ENCODE measurements around the gene ALDH1A3.

Gene ALDH1A3

DNA sequence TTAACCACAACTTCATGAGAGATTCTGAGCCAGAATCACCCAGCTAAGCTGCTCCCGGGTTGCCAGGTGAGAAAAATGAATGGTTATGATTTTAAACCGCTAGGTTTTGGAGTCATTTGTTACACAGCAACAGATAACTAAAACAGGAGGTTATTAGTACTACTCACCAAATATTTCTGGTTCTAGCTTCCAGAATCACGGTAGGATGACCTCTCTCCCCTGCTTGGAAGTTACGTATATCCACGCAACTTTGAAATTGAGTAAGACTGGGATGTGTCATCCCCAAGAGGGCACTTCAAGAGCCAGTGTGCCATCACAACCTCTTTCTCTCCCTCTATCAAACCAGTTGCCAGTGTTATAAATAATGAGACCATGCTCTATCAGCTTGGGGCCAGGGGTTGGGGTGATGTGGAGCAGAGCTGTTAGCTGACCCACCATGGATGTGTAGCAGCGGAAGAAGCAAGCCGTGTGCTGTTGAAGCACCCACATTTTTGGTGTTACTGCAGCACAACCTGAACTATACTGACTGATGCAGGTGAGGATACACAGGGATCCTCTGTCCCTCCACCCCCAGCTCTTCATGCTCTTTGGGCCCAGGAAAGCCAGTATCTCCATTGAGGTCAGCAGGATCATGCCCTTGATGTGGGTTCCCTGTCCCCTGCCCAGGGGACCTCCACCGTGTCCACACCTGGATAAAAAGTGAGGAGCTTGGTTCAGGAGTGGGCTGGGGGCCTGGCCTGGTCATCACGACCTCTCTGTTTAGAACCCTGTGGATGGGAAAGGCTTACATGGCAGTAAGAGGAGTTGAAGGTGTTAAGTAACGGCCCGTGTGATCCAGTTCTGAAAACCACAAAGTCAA is 19.4 kb upstream of the ALDH1A3 start:
- DNase-seq, result no peak

DNA sequence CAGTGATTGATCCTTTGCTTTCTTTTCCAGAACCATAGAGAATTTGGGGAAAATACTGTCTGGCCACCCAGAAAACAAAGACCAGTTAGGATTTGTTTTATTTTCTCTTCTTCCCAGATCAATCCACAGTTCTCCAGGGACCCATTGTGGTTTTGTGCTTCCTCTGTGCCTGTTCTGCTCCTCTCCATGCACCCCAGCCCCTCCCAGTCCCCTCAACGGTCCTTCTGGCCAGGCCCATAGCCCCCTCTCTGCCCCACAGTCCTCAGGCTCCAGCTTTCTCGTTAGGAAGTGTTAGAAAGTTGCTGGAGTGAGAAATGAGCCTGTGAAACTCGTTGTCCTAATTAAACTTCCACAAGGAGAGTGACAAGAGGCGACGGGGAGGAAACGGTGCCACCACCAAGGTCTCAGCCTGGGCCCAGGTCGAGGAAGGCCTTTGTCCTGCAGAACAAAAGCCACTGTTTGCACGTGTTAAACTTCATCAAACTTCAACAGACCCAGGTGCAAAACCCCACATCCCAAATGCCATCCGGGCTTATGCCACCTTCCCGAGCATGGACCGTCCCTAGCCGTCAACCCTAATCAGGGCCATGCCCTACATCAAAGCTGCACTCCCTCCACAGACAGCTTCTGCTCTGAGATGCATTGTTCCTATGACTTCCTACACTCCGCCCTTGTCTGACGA is 18.7 kb upstream of the ALDH1A3 start:
- no peak for DNase-seq

GRCh38 chr15:100861511-100861991 is 18.1 kb upstream of the ALDH1A3 start:
- DNase-seq, result no peak

DNA sequence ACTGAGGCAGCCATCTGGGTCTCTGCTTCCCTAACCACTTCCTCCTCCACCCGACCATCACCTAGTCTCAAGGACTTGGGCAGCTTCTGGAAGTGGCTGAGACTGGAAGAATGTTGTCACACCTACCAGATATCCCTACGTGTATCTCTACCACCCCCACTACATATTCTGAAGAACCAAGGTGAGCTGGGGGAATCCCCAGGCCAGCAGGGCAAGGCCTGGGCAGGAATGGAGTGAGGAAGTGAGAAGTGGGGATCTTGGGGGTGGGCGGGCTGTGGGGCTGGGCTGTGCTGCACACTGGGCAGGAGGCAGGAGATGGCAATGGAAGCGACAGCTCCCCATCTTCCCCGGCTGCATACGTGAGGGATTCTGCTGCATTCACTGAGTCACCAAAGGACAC is 17.5 kb upstream of the ALDH1A3 start:
- DNase-seq, result no peak

GRCh38 chr15:100863075-100863795 is 16.4 kb upstream of the ALDH1A3 start:
- DNase-seq, result no peak

DNA sequence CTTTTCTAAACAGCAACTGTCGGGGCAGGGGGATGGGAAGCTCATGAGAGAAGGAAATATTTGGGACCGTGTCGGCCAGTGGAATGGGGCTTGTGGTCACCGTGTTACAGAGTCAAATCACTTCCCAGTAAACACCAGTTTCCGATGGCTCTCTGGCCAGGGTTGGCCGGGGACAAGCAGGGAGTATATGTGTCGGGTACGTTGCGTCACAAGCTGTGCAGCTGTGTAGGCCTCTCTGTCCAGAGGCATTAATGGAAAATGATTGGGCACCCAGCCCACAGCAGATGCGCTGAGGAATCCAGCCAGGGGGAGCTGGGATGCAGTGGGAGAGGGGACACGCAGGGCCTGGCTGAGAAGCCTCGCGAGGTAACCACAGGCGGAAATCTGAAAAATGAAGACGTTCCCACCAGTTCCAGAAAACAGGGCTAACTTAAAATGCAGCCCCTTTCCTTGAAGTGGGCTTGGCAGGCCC is 15.8 kb upstream of the ALDH1A3 start:
- no peak for DNase-seq

DNA sequence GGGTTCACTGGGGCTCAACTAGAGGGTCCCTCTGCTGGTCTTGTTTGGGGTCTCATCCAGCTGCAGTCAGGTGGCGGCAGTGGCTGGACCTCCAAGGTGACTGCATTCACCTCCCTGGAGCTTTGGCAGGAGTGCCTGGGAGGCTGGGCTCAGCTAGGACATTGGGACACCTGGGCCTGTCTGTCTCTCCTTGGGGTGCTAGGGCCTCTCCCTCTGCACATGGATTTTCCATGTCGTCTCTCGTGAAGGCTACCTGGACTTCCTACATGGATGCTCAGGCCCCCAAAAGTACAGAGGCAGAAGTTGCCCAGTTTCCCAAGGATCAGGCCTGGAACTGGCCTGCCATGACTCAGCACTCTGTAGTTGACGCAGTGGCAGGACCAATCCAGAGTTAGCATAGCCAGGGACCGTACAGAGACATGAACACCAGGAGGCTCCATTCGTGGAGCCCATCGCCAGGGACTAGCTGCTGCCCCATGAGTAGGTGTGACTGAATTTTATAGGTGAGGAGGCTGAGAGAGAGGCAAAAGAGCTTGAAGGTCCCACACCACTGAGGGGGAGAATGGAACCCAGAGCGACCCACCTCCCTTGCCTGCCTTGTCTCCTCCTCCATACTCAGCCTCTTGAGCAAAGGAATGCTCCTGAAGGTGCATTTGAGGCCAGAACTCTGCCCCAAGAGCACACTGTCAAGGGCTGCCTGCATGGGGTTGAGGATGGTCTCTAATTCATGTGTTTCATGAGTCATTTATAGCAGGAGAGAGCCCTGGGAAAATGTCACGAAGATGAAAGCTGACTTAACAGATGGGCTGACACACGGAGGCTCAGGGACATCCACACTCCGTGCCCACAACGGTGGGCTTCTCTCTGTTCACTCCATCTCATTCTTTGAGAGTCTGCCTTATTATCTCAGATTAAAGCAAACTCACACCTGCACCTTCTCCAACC is 13.0 kb upstream of the ALDH1A3 start:
- DNase-seq, result no peak

DNA sequence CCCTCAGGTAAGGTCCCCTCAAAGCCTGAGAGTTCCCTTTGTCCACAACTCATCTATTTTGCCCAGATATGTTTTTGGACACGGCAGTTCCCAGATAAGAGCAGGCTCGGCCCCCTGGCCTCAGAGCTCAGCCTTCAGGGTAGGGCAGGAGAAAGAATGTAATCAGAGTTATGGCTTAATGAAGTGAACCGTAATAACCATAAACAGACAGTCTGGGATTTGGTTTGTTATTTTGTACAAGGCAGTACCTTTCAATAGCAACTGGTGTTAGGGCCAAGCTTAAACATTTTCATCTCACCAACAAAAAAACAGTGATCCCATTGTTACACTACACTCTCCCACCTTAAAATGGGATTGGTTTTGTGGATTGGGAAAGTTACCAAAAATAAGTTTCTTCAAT is 12.2 kb upstream of the ALDH1A3 start:
- no peak for DNase-seq

- peak; percentile 58 for DNase-seq
These were observed 10.3 kb upstream of the ALDH1A3 start for GRCh38 chr15:100869151-100869999.

GRCh38 chr15:100873029-100873677 is 6.5 kb upstream of the ALDH1A3 start:
- DNase-seq, result peak; percentile 55

DNA sequence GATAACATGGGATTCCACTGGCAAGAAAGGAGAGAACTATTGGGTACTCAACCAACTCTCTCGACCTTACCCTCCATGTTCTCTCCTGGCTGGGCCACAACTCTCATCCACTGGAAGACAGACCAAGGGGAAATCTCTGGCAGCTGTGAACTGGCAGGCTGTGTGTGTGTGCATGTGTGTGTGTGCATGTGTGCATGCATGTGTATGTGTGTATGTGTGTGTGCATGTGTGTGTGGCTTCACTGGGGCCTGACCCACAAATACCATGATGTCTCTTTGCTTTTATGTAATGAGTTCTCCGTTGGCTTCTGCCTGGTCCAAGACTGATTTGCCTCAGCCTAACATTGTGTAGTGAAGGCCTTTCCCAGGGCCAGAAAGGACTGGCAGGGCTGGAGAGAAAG is 4.1 kb upstream of the ALDH1A3 start:
- DNase-seq, result no peak

DNA sequence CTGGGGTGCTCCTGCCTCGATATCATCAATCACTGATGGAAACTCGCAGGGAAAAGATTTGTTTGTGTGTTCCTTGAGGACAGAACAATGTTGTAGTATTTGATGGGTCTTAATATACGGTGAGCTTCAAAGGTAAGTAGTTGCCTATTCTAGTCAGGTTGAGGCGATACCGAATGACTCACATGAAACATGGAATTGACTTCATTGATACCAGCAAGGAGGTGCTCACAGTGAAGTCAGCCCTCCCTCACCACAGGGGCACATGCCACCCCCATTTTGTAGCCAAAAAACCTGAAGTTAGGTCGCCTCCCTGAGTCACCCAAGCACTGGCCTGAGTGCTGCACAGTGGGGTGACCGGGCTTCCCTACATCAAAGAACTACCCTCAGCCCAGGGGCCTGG is 3.7 kb upstream of the ALDH1A3 start:
- DNase-seq, result no peak

GRCh38 chr15:100877551-100877950 is 2.1 kb upstream of the ALDH1A3 start:
- DNase-seq, result no peak

GRCh38 chr15:100878130-100878529 is 1.5 kb upstream of the ALDH1A3 start:
- no peak for DNase-seq

DNA sequence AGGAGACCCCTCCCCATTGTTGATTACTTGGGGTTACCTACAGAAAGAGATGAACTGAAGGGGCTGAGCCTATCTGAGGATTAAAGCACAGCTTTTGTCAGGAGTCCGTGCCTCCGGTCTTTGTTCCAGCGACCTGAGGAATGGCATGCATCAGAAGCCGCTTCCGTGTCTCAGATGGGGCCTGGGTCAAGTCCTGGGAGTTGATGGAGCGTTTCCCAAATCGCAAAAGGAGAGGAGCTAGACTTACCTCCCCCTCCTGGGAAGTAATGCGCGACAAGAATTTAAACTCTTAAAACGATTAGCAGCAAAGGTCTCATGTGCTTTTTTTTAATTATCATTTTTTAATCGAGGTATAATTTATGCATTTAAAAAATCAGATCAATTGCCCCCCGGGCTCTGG is 983 bp upstream of the ALDH1A3 start:
- no peak for DNase-seq

- no peak for DNase-seq
These were observed 569 bp upstream of the ALDH1A3 start for GRCh38 chr15:100879061-100879463.

DNA sequence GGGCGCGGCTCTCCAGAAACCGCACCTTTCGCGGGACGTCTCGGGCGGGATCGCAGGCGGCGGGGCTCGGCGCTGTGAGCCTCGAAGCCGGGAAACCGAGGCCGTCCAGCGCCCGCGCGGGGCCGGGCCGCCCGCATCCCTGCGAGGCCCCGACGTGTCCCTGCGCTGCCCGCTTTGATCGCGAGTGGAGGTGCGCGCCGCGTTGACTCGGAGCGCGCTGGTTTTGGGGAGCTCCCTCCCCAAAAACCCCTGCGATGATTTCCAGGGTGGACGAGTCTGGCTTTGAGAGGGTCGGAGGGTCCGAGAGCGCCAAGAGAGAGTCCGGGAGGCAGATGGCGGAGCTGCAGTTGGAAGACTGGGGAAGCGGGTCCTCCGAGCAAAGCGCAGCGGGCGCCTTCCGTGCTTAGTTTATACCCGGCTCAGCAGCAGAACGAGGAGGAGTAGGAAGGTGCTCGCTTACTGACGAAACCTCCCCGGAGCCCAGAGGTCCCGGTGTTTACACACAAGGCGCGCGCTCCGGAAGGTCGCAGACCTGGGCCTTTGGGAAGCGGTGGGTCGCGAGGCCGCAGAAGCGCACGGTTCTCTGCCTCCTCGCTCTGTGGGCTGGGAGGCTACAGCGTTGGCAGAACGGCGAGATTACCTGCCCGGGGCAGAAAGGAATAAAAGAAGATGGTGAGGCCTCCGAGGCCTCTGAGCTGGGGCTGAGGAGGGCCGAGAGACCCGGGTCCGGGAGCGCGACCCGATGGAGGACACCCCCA is 687 bp downstream of the ALDH1A3 start:
- peak; percentile 13 for DNase-seq

GRCh38 chr15:100880897-100881242 is 1.2 kb downstream of the ALDH1A3 start:
- DNase-seq, result no peak

- DNase-seq, result no peak
These were observed 2.1 kb downstream of the ALDH1A3 start for GRCh38 chr15:100881573-100882336.

Measured in activated CD4-positive, alpha-beta T cell treated with anti-CD3 and anti-CD28 coated beads for 48 hours (primary cell).